Measurements from ENCODE around the gene YY1. TPM values are rescaled to one million over a fixed set of nuclear protein-coding genes. Genes with fewer than 3 reads are reported as not detected.

Gene YY1
- total and polyA plus RNA-seq, 2 of the 4 experiments (the other 2 are of a cell fraction) = 21.7 to 29.9 TPM

GRCh38 chr14:100241279-100241678 is 2.3 kb downstream of the YY1 start:
- H4K91ac ChIP-seq (ENCODE audit: insufficient read depth, low read depth, low read length) = no peak overlapping the region
- no peak overlapping the region for H2AK9ac ChIP-seq (replicated peaks; ENCODE audit: low read depth, low read length, poor library complexity)
- ChIA-PET POLR2A (ENCODE audit: unreplicated experiment) (no interaction called here), CTCF (interaction anchor here (0.5 to 1.2 kb wide), 5 partner anchors 10 to 44 kb away, joined by 3 to 4 read pairs (median 3); no protein-coding TSS in a partner anchor)
- no peak overlapping the region for H2BK120ac ChIP-seq (ENCODE audit: low read depth, low read length)
- H3K9me1 ChIP-seq (ENCODE audit: insufficient read depth, low read length) = peaks cover 7% of the 10 kb centered on the region
- intact Hi-C loops (cut with micrococcal nuclease) (loop anchor here (2.0 kb wide), 1 partner anchor 136 kb away; the partner anchor contains the start of gene WDR25), in situ Hi-C loops (cut with MboI; ENCODE audit: low sequenced_read_pairs) (no loop called here), dilution Hi-C loops (cut with HindIII; ENCODE audit: low sequenced_read_pairs, unreplicated experiment) (no loop called here)
- no peak overlapping the region for H3K18ac ChIP-seq (ENCODE audit: low read depth, low read length)
- BruUV-seq (replicated peaks) = no TSS peak
- H3K4me1 ChIP-seq (ENCODE audit: control insufficient read depth, insufficient read depth, low read length) = peaks cover 9% of the 10 kb centered on the region
- peak overlapping the region; percentile 55; the same call in 1 of the 2 replicates for H3K9ac ChIP-seq (ENCODE audit: low read depth, low read length)
- DNase-seq (no peak), ATAC-seq (ENCODE audit: low read depth) (no peak)
- H3K14ac ChIP-seq (replicated peaks; ENCODE audit: low read depth, low read length) = peak overlapping the region; percentile 8; the same call in 1 of the 2 replicates
- peak overlapping the region; percentile 77 for H2BK5ac ChIP-seq (ENCODE audit: low read depth, low read length, poor library complexity, severe bottlenecking)
- no peak overlapping the region for H3K27ac ChIP-seq (ENCODE audit: insufficient read depth, low read length)
- H4K5ac ChIP-seq (ENCODE audit: low read depth, low read length) = no peak overlapping the region
- peaks cover 0 to 24% of the 10 kb centered on the region in 2 experiments; a peak in 3 of 4 replicates for H3K79me1 ChIP-seq (ENCODE audit: low read depth in 1 of 2, low read length in 2 of 2)
- no peaks in the 10 kb centered on the region for H3K27me3 ChIP-seq (ENCODE audit: control insufficient read depth, insufficient read depth, low read length)
- H4K20me1 ChIP-seq (ENCODE audit: insufficient read depth, low read length) = peaks cover 84% of the 10 kb centered on the region
- TF ChIP-seq MAFK (IDR thresholded peaks at IDR 0.05; ENCODE audit: low read depth, low read length) = no peak
- TF ChIP-seq, protein P1, sequence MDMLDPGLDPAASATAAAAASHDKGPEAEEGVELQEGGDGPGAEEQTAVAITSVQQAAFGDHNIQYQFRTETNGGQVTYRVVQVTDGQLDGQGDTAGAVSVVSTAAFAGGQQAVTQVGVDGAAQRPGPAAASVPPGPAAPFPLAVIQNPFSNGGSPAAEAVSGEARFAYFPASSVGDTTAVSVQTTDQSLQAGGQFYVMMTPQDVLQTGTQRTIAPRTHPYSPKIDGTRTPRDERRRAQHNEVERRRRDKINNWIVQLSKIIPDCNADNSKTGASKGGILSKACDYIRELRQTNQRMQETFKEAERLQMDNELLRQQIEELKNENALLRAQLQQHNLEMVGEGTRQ (IDR thresholded peaks at IDR 0.05; ENCODE audit: low read depth, low read length) = no peak
- TF ChIP-seq BHLHE40 (IDR thresholded peaks at IDR 0.05; ENCODE audit: low read depth, low read length) = no peak
- TF ChIP-seq, protein P2, sequence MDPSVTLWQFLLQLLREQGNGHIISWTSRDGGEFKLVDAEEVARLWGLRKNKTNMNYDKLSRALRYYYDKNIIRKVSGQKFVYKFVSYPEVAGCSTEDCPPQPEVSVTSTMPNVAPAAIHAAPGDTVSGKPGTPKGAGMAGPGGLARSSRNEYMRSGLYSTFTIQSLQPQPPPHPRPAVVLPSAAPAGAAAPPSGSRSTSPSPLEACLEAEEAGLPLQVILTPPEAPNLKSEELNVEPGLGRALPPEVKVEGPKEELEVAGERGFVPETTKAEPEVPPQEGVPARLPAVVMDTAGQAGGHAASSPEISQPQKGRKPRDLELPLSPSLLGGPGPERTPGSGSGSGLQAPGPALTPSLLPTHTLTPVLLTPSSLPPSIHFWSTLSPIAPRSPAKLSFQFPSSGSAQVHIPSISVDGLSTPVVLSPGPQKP (IDR thresholded peaks at IDR 0.05; ENCODE audit: borderline replicate concordance, low read depth, low read length) = no peak
- no peak for TF ChIP-seq CHD1 (IDR thresholded peaks at IDR 0.05; ENCODE audit: low read depth, low read length)
- no peak for TF ChIP-seq MXI1 (IDR thresholded peaks at IDR 0.05; ENCODE audit: borderline replicate concordance, low read depth, low read length)
- TF ChIP-seq NFE2L2 (IDR thresholded peaks at IDR 0.05; ENCODE audit: low read depth, low read length) = no peak
- no peak for TF ChIP-seq POLR2A (IDR thresholded peaks at IDR 0.05; ENCODE audit: low read depth, low read length)
- TF ChIP-seq, protein P3, sequence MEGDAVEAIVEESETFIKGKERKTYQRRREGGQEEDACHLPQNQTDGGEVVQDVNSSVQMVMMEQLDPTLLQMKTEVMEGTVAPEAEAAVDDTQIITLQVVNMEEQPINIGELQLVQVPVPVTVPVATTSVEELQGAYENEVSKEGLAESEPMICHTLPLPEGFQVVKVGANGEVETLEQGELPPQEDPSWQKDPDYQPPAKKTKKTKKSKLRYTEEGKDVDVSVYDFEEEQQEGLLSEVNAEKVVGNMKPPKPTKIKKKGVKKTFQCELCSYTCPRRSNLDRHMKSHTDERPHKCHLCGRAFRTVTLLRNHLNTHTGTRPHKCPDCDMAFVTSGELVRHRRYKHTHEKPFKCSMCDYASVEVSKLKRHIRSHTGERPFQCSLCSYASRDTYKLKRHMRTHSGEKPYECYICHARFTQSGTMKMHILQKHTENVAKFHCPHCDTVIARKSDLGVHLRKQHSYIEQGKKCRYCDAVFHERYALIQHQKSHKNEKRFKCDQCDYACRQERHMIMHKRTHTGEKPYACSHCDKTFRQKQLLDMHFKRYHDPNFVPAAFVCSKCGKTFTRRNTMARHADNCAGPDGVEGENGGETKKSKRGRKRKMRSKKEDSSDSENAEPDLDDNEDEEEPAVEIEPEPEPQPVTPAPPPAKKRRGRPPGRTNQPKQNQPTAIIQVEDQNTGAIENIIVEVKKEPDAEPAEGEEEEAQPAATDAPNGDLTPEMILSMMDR (conservative IDR thresholded peaks at IDR 0.05; ENCODE audit: low read depth, low read length) = no peak
- no peak for TF ChIP-seq FOS (IDR thresholded peaks at IDR 0.05; ENCODE audit: low read depth, low read length)
- TF ChIP-seq RAD21 (IDR thresholded peaks at IDR 0.05; ENCODE audit: low read length) = no peak
- TF ChIP-seq RFX5 (IDR thresholded peaks at IDR 0.05; ENCODE audit: low read depth, low read length) = no peak
- no peak for TF ChIP-seq MAZ (IDR thresholded peaks at IDR 0.05; ENCODE audit: borderline replicate concordance, low read depth, low read length)
- TF ChIP-seq RCOR1 (IDR thresholded peaks at IDR 0.05; ENCODE audit: insufficient replicate concordance, low read length) = no peak
- H3K56ac ChIP-seq (ENCODE audit: extremely low read depth, insufficient read depth, low read length) = no peak overlapping the region
- 29% methylated on average over 2 of the region's 3 CpGs; no CpG with 5 or more reads in 1 of the 2 experiments for WGBS, 2 experiments (ENCODE audit: extremely low coverage in 2 of 2, insufficient read length in 1 of 2)
- no peak overlapping the region for H2AFZ ChIP-seq (replicated peaks; ENCODE audit: low read length, poor library complexity)
- H3K4me3 ChIP-seq (ENCODE audit: insufficient read depth, low read depth, low read length) = peak overlapping the region; percentile 100
- H2AK5ac ChIP-seq (ENCODE audit: low read depth, low read length) = no peak overlapping the region
- no peak overlapping the region for H4K8ac ChIP-seq (ENCODE audit: low read depth in 2 of 2, low read length in 2 of 2)
- no peak overlapping the region for H3K4ac ChIP-seq (ENCODE audit: low read depth, low read length)
- H3K23ac ChIP-seq (ENCODE audit: low read depth, low read length) = peak overlapping the region; percentile 26
- H2BK15ac ChIP-seq (ENCODE audit: low read depth, low read length) = no peak overlapping the region
- H3K4me2 ChIP-seq (ENCODE audit: low read depth, low read length) = peak overlapping the region; percentile 78
- 0 out of 2 replicates have a peak, but pooled peaks cover 2% of the 10 kb centered on the region for H3K36me3 ChIP-seq (ENCODE audit: control insufficient read depth, insufficient read depth, low read length)
- H2BK20ac ChIP-seq (ENCODE audit: low read depth, low read length) = no peak overlapping the region
- H3K9me3 ChIP-seq (ENCODE audit: control insufficient read depth, insufficient read depth, low read length) = no peaks in the 10 kb centered on the region
